ENCODE measurements around the gene RDH16.
"Not testable (repeated sequence)": the region's sequence is repeated elsewhere in the genome, so short reads cannot be mapped to it uniquely, and the experiment has no call there.

The RDH16 gene

GRCh38 chr12:56922031-56922430 is 35.4 kb downstream of the RDH16 start:
- no peak for DNase-seq (ENCODE audit: low read depth, low spot score)

- DNase-seq (ENCODE audit: low read depth, low spot score) = no peak
These were observed 36.1 kb downstream of the RDH16 start for GRCh38 chr12:56921346-56921745.

GRCh38 chr12:56918139-56918538 is 39.3 kb downstream of the RDH16 start:
- DNase-seq (ENCODE audit: low read depth, low spot score) = not testable (repeated sequence)

GRCh38 chr12:56916996-56917333 is 40.4 kb downstream of the RDH16 start:
- DNase-seq (ENCODE audit: low read depth, low spot score) = no peak

GRCh38 chr12:56916296-56916995 is 41.0 kb downstream of the RDH16 start:
- DNase-seq (ENCODE audit: low read depth, low spot score) = no peak

GRCh38 chr12:56914724-56915123 is 42.7 kb downstream of the RDH16 start:
- no peak for DNase-seq (ENCODE audit: low read depth, low spot score)

GRCh38 chr12:56914256-56914655 is 43.2 kb downstream of the RDH16 start:
- no peak for DNase-seq (ENCODE audit: low read depth, low spot score)

- DNase-seq (ENCODE audit: low read depth, low spot score) = not testable (repeated sequence)
These were observed 48.0 kb downstream of the RDH16 start for GRCh38 chr12:56909403-56909802.

GRCh38 chr12:56908136-56908535 is 49.3 kb downstream of the RDH16 start:
- no peak for DNase-seq (ENCODE audit: low read depth, low spot score)

GRCh38 chr12:56905852-56906251 is 51.6 kb downstream of the RDH16 start:
- no peak for DNase-seq (ENCODE audit: low read depth, low spot score)

- no peak for DNase-seq (ENCODE audit: low read depth, low spot score)
These were observed 54.0 kb downstream of the RDH16 start for GRCh38 chr12:56903374-56903773.
